ENCODE measurements around the gene SLC26A5.

DNA sequence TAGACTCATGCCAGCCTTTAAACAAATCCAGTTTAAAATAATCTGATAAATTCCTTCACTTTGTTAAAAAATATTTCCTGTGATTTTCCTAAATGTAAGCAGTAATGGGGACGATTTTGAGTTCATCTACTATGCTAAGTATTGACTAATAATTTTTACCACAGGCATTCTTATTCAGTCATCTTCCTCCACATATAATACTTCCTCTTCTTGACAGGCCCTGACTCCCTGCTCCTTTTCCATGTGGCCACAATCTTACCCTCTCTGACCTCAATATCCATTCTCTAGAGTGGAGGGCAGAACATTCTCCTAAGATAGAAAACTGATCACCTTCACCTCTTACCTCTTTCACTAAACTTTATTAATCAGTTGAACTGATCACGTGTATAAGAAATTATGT lies 109.2 kb downstream of the SLC26A5 start:
- TF ChIP-seq CTCF (IDR thresholded peaks at IDR 0.05), result no peak
- no peak for TF ChIP-seq EP300 (IDR thresholded peaks at IDR 0.05)

All from stomach (tissue), 4 donors.